GDM1 (cell line): ENCODE results near the gene EIF2AK3.
"Not testable (repeated sequence)": the region's sequence is repeated elsewhere in the genome, so short reads cannot be mapped to it uniquely, and the experiment has no call there.

Experiments used
- DNase-seq: peaks from one replicate; lab custom pipeline; 2025; lab: John Stamatoyannopoulos, UW

EIF2AK3 gene

DNA sequence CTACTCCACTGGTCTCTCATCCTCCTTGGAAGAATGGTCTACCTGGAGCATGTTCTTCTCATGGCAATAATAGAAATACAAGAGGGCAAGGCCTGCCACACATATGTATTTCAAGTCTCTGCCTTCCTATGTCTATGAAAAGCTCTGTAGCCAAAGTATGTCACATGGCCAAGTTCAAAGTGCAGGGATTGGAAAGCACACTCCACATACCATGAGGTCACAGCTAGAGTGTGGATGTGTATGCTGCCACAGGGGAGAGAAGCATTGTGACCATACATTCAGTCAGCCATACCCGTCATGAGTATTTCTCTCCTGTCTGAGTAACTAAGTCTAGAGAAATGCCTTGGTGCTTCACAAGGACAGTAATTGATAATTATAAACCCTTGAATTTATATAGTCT is 8.8 kb upstream of the EIF2AK3 start:
- DNase-seq, result no peak

DNA sequence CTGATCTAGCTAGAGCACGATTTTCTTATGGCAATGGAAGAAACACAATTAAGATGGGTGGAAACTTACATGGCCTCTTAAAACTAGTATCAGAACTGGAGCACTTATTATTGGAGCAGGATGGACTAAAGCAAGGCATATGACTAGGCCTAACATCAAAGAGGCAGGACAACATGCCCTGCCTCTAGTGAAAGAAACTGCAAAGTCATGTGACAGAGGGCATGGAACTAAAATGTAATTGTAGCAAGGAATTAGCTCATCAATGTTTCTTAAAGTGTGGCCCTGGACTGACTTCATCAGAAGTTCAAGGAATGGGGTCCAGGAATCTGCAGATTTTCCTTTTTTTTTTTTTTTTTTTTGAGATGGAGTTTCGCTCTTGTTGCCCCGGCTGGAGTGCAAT is 5.3 kb upstream of the EIF2AK3 start:
- DNase-seq, result no peak

DNA sequence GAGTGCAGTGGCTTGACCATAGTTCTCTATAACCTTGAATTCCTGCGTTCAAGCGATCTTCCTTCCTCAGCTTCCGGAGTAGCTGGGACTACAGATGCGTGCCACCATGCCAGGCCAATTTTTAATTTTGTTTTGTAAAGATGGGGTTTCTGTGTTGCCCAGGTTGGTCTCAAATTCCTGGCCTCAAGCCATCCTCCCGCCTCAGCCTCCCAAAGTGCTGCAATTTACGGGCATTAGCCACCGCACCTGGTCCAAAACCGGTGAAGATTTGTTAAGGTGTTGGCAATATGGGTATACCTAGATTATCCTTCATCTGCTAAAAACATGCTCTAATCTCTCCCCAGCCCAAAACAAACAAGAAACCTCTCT is 1.3 kb upstream of the EIF2AK3 start:
- no peak for DNase-seq

DNA sequence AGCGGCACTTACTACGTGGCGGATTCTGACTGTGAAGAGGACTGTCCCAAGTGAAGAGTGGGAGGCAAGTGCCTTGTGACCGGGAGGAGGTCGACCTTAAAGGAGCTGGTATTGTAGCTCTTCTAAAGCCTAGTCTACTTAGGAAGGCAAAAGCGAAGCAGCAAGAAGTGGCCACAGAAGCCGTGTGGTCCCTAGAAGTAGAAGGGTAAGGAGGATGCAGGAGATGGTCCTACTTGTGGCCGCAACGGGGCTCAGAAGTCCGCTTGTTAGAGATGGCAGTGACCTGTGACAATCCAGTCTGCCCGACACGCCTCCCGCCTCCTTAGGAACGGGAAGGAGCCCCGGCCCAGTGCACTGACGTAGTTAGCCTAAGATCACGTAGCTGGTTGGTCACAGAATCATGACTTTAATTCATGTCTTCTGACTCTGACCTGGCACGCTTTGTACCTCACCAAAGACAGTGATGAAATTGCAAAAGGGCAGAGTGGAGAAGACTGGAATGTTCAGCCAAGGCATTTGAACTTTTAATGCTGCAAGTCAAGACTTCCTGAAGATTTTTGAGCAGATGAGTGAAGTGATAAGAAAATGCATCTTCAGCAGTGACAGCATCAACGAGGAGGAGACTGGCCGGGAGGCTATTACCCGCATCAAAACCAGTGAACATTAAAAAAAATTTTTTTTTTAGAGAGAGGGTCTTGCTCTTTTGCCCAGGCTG is 749 bp upstream of the EIF2AK3 start:
- DNase-seq, result peak; percentile 89

DNA sequence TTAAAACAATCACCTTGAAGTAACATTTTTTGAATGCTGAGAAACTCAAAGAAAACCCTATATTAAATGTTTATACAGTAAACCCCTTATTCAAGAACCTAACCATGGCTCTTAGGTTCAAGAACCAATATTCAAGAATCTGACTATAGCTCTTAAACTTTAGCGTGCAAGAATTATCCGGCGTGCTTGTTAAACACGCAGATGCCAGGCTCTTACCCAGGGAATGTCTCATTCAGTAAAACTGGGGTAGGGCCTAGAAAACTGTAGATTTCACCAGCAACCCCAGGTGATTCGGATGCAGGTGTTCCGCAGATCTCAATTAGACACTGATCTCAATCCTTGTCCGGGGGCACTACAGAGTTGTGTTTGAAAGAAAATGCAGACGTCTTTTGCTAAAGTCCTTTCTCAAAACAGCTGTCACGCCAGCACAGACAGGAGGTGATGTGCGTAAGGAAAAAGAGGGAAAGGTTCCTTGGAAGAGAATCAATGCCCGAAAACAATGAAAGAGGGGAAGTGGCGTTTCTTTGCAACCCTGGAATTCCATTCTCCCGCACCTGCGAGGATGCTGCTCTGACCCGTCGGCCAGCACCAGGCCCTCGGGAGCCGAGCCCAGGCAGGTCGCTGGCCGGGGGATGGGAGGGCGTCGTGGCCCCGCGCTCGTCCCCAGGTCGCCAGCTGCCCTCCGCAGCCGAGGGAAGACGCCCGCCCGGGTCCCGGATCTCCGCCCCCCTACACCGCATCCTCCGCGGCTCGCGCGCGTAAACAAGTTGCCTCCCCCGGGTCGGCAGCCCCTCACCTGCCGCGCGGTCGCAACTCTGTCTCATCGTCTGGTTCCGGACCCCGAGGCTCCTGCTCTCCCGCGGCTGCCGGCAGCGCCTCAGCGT is 851 bp downstream of the EIF2AK3 start:
- DNase-seq, result no peak

DNA sequence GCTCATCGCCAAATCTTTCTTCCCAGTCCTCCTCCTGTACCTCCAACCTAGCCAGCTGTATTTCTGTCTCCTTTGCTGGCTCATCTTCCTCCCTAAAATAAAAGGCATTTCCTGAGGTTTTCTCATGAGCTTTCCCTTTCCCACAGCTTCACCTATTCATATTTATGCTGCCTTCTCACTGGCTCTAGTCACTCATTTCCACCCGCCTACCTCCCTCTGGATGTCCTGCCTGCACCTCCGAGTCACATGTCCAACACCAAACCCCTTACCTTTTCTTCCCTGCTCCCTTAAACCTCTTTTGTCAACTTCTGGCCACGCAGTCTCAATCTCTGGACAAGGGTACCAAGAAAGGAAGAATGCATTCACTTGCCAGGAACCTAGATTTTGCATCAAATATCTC is 2.8 kb downstream of the EIF2AK3 start:
- DNase-seq, result no peak

DNA sequence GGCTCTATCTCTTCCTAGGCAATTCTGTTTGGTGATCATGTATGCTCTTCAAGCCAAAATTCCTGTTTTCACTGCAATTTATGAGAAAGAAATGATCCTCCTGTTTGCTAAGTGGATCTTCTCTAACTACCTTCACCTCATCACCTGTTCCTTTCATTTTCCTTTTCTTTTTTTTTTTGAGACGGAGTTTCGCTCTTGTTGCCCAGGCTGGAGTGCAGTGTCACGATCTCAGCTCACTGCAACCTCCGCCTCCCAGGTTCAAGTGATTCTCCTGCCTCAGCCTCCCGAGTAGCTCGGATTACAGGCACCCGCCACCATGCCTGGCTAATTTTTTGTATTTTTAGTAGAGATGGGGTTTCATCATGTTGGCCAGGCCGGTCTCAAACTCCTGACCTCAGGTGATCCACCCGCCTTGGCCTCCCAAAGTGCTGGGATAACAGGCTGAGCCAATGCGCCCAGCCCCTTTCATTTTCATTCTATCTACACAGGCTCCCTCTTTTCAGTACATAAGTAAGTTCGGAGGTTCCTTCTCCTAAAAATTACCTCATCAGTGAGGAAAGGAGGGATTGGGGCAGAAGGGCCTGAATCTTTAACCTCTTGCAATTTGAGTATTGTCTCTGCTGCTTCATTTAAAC is 3.3 kb downstream of the EIF2AK3 start:
- not testable (repeated sequence) for DNase-seq

DNA sequence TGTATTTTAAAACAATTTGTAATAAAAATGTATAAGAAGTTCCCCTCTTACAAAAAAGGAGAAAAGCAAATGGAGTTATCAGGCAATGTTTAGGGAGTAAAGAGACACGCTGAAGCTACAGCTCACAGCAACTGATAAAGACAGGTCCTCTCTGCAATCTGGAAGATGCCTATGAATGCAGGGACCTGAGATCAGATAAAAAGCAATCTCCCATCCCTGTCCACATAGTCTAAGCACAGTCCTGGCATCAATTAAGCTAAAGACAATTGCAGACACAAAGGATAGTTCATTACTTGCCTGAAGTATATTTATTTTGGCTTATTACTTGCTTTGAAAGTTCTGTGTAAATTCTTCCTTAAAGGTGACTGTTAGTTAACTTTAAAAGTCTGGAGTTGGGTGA is 5.0 kb downstream of the EIF2AK3 start:
- no peak for DNase-seq

DNA sequence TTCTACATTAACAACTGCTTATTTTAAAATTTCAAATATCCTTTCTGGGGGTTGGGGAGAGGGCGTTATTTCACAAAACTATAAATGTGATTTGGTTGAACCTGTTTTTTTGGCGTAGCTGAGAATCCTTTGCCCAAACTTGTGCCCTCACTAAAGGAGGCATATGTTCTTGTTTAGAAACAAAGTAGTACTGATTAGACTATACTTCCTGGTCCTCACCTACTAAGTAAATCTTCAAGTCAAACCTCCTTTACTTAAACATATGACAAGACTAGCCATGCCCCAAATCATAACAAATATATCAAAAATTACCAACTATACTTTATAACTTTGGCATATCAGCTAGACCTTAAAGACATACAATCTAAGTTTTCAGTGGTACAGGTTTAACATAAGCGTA is 5.8 kb downstream of the EIF2AK3 start:
- DNase-seq, result no peak

DNA sequence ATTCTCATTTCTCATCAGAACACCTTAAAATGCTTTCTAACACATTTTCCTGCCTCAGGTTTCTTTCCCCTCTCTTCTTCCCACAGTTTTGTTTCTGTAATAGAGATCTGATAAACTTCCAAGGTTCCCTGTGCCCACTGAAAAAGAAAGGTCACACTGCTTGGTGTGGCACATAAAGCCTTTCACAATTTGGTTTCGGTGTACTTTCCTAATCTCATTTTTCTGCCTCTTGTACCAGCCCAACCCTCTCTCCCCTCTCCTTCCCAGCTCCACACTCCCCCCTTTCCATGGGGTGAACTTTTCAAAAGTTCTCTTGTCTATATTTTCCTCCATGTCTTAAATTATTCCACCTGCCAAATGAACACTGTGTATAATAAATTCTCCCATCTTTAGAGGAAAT is 7.2 kb downstream of the EIF2AK3 start:
- no peak for DNase-seq

DNA sequence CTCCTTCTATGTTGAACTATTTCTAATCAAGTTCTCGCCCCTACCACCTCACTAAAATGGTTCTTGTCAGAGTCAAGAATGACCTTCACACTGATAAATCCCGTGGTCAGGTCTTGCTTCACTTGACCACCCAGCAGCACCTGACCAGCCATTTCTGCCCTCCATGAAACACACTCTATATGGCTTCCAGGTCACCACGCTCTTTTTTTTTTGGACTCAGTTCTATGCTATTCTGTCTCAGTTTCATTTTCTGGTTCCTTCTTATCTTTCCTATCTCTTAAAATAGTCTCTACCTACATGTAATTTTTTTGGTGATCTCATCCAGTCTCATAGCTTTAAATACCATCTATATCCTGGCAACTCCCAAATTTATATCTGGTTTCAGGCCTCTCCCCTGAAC is 11.4 kb downstream of the EIF2AK3 start:
- DNase-seq, result no peak

DNA sequence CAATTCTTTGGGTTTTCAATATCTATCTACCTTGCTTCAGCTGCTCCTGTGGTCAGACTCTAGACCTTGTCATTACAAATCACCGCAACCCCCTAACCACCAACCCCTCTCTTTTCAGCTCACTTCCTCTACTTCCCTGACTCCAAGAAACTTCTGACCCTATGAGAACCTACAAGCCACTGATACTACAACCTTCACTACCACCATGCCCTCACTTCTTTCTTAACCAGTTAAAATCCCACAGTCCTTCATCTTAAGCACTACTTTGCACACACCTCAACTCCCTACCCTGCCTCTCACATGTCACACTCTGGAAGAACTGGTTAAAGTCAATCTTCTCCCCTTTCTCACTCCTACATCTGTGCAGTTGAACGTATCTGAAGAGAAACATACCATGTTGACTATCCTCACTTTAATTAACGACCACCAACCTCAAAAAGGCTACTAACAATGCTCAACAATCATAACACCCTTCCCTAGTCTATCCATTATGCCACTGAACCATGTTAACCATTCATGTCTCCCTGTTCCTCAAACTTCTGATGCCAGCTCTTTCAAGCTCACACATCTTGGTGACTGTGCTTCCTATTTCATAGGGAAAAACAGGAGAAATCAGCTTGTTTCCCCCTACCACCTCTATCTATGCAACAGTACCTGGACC is 12.6 kb downstream of the EIF2AK3 start:
- no peak for DNase-seq

DNA sequence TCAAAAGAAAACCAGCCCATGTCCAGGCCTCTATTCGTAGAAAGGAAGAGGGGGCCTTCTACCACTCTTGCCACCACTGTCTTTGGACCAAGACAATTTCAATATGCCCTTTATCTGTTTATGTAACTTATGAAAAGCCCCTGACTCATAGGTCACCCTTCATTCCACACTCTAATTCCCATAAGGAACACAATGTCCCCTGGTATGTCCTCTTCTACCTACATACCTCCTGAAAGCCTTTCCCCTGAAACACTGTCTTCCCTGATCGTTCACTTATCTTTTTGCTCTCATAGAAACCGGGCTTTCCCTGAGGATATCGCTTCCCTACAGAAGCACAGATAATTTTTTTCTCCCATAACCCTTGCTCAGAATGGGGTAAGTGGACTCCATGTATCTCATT is 13.3 kb downstream of the EIF2AK3 start:
- no peak for DNase-seq

DNA sequence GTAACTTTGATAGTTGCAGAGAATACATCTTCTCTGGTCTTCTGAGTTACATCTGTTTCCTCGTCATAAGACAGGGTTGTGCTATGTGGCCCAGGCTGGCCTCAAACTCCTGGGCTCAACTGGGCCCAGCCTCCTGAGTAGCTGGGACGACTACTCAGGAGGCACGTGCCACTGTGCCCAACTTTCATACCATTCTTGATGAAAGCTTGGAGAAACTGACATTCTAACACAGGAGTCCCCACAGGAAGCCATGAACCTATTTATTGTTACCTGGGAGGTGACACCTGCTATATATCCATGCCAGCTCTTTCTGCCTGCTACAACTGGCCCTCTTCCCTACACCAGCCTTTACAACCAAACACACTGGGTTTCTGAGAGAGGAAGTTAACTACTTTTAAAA is 19.1 kb downstream of the EIF2AK3 start:
- no peak for DNase-seq

DNA sequence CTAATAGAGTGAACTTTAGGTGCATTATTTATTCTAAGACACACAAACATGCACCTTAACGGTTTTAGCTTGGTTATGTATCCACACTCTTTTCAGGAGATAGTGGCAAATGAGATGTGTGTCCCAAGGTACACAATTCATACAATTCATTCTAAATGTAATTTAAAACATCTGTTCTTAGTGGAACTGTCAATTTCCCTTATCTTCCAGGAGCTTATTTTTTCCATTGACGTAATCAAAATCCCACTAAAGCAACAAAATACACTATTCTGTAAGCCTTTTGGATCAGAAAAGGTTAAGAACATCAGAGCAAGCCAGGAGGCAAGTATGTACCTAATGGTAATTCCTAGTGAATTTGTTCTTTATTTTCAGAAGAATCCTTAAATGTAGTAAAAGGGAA is 19.8 kb downstream of the EIF2AK3 start:
- DNase-seq, result no peak

DNA sequence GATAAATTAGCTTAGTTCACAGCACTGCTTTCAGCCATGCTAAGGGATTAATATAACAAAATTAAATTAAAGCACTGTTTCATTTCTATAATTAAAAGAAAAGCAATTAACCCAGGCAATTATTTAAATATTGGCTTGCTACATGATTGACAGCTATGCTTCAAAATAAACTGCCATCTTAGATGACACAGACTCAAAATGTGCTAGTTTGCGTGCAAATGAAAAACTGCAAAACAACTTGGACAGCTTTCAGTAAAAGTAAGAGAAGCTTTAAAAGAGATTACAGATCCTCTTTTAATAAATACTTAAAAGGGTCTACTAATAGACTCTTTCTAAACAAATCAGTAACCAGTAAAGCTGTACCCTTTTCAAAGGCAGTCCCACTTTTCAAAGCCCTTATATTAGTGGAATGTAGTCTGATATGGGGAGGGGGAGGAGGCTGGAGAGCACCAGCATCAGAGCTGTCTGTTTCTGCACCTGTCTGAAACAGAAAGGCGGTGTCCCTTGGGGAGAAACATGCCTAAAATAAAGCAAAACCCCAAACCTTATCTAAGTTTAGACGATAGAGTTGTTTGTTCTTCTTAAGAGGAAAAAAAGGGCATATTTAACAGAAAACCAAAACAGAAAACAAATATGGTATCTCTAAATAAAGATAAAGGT is 20.8 kb downstream of the EIF2AK3 start:
- no peak for DNase-seq

DNA sequence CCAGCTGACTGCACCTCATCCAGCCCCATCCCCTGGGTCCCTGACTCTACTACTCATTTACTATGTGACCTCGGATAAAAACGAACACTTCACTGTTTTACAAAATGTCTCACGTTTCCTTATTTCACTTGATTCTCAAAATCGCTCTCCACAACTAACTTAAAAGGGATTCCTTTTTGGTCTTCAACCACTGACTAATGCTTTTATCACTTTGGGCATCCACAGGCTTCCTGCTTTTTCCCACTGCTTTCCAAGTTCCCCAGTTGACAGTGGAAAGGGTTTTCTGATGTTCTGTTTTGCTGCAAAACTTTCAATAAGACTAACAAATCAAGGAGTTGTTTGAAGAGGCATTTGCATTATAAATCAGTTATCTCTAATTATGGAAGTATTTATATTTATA is 24.1 kb downstream of the EIF2AK3 start:
- no peak for DNase-seq

DNA sequence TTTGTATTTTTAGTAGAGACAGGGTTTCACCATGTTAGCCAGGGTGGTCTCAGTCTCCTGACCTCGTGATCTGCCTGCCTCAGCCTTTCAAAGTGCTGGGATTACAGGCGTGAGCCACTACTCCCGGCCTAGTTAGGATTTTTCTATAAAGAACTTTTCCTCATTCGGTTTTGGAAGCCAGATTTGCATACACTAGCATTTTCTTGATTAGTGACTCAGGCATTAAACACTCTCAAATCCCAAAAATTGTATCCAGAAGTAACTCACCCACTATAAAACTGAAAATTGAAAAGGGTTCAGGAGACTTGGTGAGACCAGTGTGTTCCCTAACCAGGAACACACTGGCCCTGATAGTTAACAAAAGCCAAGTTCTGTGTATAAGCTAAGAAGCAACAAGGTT is 25.2 kb downstream of the EIF2AK3 start:
- no peak for DNase-seq

DNA sequence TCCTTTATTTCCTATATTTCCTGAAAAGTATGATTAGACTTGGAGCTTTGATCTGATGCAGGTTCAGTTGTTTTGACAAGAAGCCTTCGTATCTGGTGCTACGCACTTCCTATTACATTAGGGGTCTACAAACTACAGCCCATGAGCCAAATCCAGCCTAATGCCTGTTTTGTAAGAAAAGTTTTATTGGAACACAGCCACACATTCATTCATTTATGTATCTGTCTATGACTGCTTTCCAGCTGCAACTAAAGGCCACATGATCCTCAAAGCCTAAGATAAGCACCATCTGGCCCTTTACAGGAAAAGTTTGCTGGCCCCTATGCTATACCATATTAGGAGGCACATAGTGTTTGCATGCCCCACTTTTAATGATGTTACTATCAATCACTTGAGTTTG is 26.0 kb downstream of the EIF2AK3 start:
- DNase-seq, result no peak

DNA sequence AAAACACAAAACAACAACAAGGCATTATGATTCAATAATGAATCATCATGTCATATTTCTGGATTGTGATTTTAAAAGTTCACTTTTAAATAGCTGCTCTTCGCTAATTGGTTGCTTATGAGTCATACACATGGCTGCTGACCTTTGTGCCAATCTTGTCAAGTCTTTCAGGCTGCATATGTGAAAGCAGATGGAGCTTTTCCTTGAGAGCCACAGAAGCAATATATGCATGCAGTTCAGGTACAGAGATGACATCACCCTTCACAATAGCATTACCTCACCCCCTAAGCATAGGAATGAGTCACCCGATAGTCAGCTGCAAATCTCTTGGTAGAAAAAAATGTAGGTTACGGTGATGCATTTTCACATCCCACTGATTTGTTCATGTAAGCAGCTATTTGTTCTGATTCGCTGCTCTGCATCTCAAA is 27.2 kb downstream of the EIF2AK3 start:
- no peak for DNase-seq

DNA sequence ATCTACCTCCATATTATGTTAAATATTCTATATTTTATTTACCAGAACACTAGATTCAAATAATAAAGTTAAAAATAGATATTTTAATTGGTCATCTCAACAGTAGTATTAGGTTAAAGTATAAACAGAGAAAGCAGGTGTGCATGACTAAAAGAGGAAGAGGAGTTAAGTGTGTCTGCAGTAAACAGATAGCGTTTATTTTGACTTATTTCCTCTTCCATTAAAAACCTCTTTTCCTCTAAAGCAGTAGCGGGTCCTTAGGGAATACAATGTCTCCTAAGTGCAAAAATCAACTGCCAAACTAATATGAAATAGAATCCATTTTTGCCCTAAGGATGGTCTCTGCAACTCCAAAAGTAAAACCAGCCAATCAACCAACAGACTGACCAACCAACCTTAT is 27.7 kb downstream of the EIF2AK3 start:
- no peak for DNase-seq

DNA sequence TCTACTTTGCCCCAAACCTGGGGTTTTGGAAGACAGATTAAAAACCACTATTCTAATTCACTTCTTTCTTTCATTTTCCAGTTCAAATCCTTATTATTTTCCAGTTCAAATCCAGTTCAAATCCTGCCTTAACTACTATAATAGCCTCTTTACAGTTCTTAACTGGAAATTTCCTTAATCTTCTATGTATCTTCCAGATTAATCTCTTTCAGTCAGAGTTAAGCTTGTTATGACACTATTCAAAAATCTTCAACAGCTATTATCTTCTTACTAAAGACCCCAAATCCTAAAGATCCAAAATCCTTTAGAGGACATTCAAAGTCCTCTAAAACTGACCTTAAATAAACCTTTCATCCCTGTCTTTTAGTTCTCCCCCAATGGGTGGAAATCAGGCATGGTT is 30.1 kb downstream of the EIF2AK3 start:
- no peak for DNase-seq
